ENCODE results near the gene MLH3. TPM values are rescaled to one million over a fixed set of nuclear protein-coding genes. Genes with fewer than 3 reads are reported as not detected.

Gene MLH3
- polyA plus RNA-seq, 1 of the 3 experiments (the other 2 are of a cell fraction), result 3.8 TPM

GRCh38 chr14:75009176-75009575 lies 42.1 kb downstream of the MLH3 start:
- H3K9me3 ChIP-seq, result no peaks in the 10 kb centered on the region
- H2AFZ ChIP-seq (ENCODE audit: low read depth), result no peak overlapping the region
- H3K9ac ChIP-seq, result no peak overlapping the region
- no peaks in the 10 kb centered on the region for H3K9me2 ChIP-seq
- ChIA-PET CTCF (interaction anchor here (1.3 kb wide), 1 partner anchor 64 kb away, joined by 3 read pairs; no protein-coding TSS in a partner anchor), POLR2A (no interaction called here)
- no peaks in the 10 kb centered on the region for H4K20me1 ChIP-seq (ENCODE audit: insufficient read depth)
- TF ChIP-seq CTCF (IDR thresholded peaks at IDR 0.05) (no peak), RXRA (IDR thresholded peaks at IDR 0.05; ENCODE audit: borderline replicate concordance, low read depth) (no peak), NFIC (IDR thresholded peaks at IDR 0.05; ENCODE audit: borderline replicate concordance) (no peak), TCF12 (IDR thresholded peaks at IDR 0.05) (no peak), SMC3 (IDR thresholded peaks at IDR 0.05; ENCODE audit: low read depth, low read length) (no peak), REST (IDR thresholded peaks at IDR 0.05; ENCODE audit: low read depth, low read length) (no peak), ELF1 (IDR thresholded peaks at IDR 0.05) (no peak), FOSL2 (IDR thresholded peaks at IDR 0.05; ENCODE audit: borderline replicate concordance, low read depth) (no peak), MAX (IDR thresholded peaks at IDR 0.05; ENCODE audit: low read depth) (no peak), MXI1 (IDR thresholded peaks at IDR 0.05; ENCODE audit: low read depth, low read length) (no peak), GABPA (IDR thresholded peaks at IDR 0.05; ENCODE audit: low read depth) (no peak), GATA2 (CRISPR knock-in tag; IDR thresholded peaks at IDR 0.05) (no peak), IRF3 (IDR thresholded peaks at IDR 0.05; ENCODE audit: low read depth, low read length) (no peak), POLR2AphosphoS5 (IDR thresholded peaks at IDR 0.05; ENCODE audit: low read depth, low read length) (no peak), USF2 (IDR thresholded peaks at IDR 0.05; ENCODE audit: borderline replicate concordance, low read depth, low read length) (no peak), SIN3A (IDR thresholded peaks at IDR 0.05; ENCODE audit: borderline replicate concordance, low read depth, low read length) (no peak), RAD21 (IDR thresholded peaks at IDR 0.05; ENCODE audit: low read length) (no peak), TEAD4 (IDR thresholded peaks at IDR 0.05; ENCODE audit: borderline replicate concordance, insufficient read depth) (no peak), EZH2phosphoT487 (IDR thresholded peaks at IDR 0.05; ENCODE audit: borderline replicate concordance, low read depth) (no peak), RFX5 (IDR thresholded peaks at IDR 0.05; ENCODE audit: low read length) (no peak)
- peaks cover 59 to 73% of the 10 kb centered on the region in 2 experiments for H3K36me3 ChIP-seq (replicated peaks in 1 of 2; ENCODE audit: control insufficient read depth in 1 of 2, insufficient read depth in 2 of 2, low read length in 1 of 2)
- 100% methylated on average over 4 of the region's 4 CpGs for WGBS (ENCODE audit: low lambda C conversion rate)
- no peak overlapping the region for H3K27ac ChIP-seq (ENCODE audit: low read depth in 2 of 2, low read length in 1 of 2)
- H3K27me3 ChIP-seq (ENCODE audit: insufficient read depth), result no peaks in the 10 kb centered on the region
- peaks cover 5 to 17% of the 10 kb centered on the region in 2 experiments for H3K4me1 ChIP-seq (ENCODE audit: control insufficient read depth in 1 of 2, insufficient read depth in 2 of 2, low read depth in 1 of 2, low read length in 1 of 2)
- DNase-seq, result no peak
- peaks cover 20% of the 10 kb centered on the region for H3K79me2 ChIP-seq (ENCODE audit: insufficient read depth)
- H3F3A ChIP-seq (replicated peaks; ENCODE audit: insufficient read depth), result peaks cover 34% of the 10 kb centered on the region
- no peak overlapping the region for H3K4me3 ChIP-seq (ENCODE audit: low read depth in 2 of 2, low read length in 1 of 2)
- no peak overlapping the region for H3K4me2 ChIP-seq

Data from SK-N-SH (cell line).